Measurements from ENCODE around the gene TENM4.

TENM4 gene

DNA sequence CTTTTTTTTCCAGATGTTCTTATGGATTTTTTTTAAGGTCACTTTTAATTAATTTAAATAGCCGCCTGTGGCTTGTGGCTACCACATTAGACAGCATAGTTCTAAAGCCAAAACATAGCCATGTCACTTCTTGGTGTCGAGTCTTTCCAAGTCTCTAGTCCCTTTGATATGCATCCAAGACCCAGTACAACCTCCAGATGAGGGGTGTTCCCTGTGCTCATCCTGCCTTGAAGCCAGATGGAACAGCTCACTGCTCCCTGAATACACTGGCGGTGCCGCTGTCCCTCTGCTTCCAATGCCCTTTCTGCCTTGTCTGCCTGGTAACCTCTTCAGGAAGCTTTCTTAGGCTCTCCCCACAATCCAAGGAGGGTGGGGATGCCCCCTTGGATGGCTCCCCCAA lies 338.0 kb downstream of the TENM4 start:
- no peaks in the 10 kb centered on the region for H3K4me1 ChIP-seq (ENCODE audit: control insufficient read depth, insufficient read depth, low read length)
- no peaks in the 10 kb centered on the region for H3K36me3 ChIP-seq (ENCODE audit: control insufficient read depth, insufficient read depth, low read length)
- no peak overlapping the region for H3K9ac ChIP-seq (ENCODE audit: low read length)
- no peak overlapping the region for H3K4me3 ChIP-seq (ENCODE audit: low read length)
- H3K9me3 ChIP-seq (ENCODE audit: control insufficient read depth, low read length): no peaks in the 10 kb centered on the region
- H3K27me3 ChIP-seq (ENCODE audit: control insufficient read depth, insufficient read depth, low read length): no peaks in the 10 kb centered on the region

DNA sequence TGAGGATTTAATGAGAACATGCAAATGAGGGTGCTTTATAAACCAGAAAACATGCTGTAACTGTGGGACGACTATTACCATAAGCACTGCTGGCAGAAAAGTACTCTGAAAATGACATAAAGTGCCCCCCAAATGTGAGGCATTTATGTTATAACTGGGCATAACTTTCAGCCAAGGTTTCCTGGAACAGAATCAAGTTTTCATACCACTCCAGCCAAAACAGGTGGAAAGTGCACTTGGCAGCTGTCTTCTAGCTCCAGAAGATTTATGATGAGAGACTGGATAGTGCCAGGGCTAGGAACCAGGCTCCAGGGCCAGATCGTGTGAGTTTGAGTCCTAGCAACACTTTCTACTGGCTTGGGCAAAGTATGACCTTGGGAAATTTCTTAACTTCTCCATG lies 339.2 kb downstream of the TENM4 start:
- H3K4me1 ChIP-seq (ENCODE audit: control insufficient read depth, insufficient read depth, low read length): no peaks in the 10 kb centered on the region
- no peaks in the 10 kb centered on the region for H3K9me3 ChIP-seq (ENCODE audit: control insufficient read depth, low read length)
- H3K4me3 ChIP-seq (ENCODE audit: low read length): no peak overlapping the region
- H3K9ac ChIP-seq (ENCODE audit: low read length): no peak overlapping the region
- H3K27me3 ChIP-seq (ENCODE audit: control insufficient read depth, insufficient read depth, low read length): no peaks in the 10 kb centered on the region
- no peaks in the 10 kb centered on the region for H3K36me3 ChIP-seq (ENCODE audit: control insufficient read depth, insufficient read depth, low read length)

DNA sequence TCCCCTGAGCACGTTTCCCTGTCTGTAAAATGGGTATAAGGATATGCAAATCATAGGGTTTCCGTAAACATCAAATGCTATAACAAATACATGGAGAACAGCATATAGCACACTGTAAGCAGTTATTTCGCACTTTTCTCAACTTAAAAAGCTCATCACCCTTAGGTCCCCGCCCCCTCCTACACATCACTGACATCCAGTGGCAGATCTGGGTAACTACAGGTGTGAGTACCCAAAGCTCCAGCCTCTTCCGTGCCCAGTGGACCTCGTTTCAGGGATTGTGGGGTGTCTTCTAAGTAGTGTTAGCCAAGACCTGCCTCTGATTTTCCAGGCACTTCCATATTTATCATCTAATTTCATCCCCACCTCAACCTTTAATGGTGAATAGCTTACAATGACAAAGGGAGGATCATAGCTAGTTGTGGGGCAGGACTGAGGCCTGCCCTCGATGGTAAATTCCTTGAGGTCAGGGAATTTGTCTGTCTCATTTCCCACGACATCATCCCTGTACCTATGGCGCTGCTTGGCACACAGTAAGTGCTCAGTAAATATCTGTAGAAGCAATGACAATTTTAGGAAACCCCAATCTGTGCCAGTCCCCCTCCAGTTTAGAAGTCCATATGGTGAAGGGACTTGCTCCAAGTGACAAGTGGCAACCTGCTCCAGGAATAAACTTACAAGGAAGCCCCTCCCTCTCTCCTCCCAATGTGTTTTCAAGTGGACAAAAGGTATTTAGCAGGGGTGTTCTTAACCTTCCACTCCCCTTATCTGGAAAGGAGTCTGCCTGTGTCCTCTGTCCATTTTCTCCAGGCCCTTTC lies 340.5 kb downstream of the TENM4 start:
- H3K36me3 ChIP-seq (ENCODE audit: control insufficient read depth, insufficient read depth, low read length): no peaks in the 10 kb centered on the region
- no peaks in the 10 kb centered on the region for H3K9me3 ChIP-seq (ENCODE audit: control insufficient read depth, low read length)
- no peaks in the 10 kb centered on the region for H3K4me1 ChIP-seq (ENCODE audit: control insufficient read depth, insufficient read depth, low read length)
- H3K4me3 ChIP-seq (ENCODE audit: low read length): no peak overlapping the region
- H3K9ac ChIP-seq (ENCODE audit: low read length): no peak overlapping the region
- no peaks in the 10 kb centered on the region for H3K27me3 ChIP-seq (ENCODE audit: control insufficient read depth, insufficient read depth, low read length)

- H3K9me3 ChIP-seq (ENCODE audit: control insufficient read depth, low read length): no peaks in the 10 kb centered on the region
- no peak overlapping the region for H3K4me3 ChIP-seq (ENCODE audit: low read length)
Observed at GRCh38 chr11:79098146-79098545, 342.7 kb downstream of the TENM4 start.

GRCh38 chr11:79097246-79097875 lies 343.5 kb downstream of the TENM4 start:
- no peaks in the 10 kb centered on the region for H3K36me3 ChIP-seq (ENCODE audit: control insufficient read depth, insufficient read depth, low read length)
- no peaks in the 10 kb centered on the region for H3K27me3 ChIP-seq (ENCODE audit: control insufficient read depth, insufficient read depth, low read length)
- H3K4me3 ChIP-seq (ENCODE audit: low read length): no peak overlapping the region
- H3K4me1 ChIP-seq (ENCODE audit: control insufficient read depth, insufficient read depth, low read length): no peaks in the 10 kb centered on the region
- no peak overlapping the region for H3K9ac ChIP-seq (ENCODE audit: low read length)
- no peaks in the 10 kb centered on the region for H3K9me3 ChIP-seq (ENCODE audit: control insufficient read depth, low read length)

More at GRCh38 chr11:79098146-79098545, 342.7 kb downstream of the TENM4 start:
- H3K36me3 ChIP-seq (ENCODE audit: control insufficient read depth, insufficient read depth, low read length): no peaks in the 10 kb centered on the region
- no peak overlapping the region for H3K9ac ChIP-seq (ENCODE audit: low read length)
- no peaks in the 10 kb centered on the region for H3K4me1 ChIP-seq (ENCODE audit: control insufficient read depth, insufficient read depth, low read length)
- no peaks in the 10 kb centered on the region for H3K27me3 ChIP-seq (ENCODE audit: control insufficient read depth, insufficient read depth, low read length)

DNA sequence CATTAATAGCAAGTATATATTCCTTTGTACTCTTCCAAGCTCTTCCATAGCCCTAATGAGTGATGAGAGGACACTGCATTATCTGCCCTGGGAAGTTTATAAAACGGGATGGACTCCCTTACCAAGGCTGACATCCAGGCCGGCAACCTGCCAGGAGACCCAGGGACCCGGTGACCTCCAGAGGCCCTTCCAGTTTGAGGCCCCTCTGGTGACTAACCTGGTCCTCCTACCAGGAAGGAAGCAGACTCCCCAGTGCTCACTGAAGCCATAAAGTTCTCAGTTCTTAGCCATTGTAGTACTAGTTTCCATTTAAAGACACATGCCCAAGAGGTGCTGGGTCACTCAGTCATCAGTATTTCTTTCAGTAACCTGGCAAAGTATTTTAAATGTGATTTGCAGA lies 345.4 kb downstream of the TENM4 start:
- H3K4me1 ChIP-seq (ENCODE audit: control insufficient read depth, insufficient read depth, low read length): no peaks in the 10 kb centered on the region
- no peak overlapping the region for H3K4me3 ChIP-seq (ENCODE audit: low read length)
- H3K27me3 ChIP-seq (ENCODE audit: control insufficient read depth, insufficient read depth, low read length): no peaks in the 10 kb centered on the region
- H3K9me3 ChIP-seq (ENCODE audit: control insufficient read depth, low read length): no peaks in the 10 kb centered on the region
- H3K9ac ChIP-seq (ENCODE audit: low read length): no peak overlapping the region
- H3K36me3 ChIP-seq (ENCODE audit: control insufficient read depth, insufficient read depth, low read length): no peaks in the 10 kb centered on the region

GRCh38 chr11:79094616-79095015 lies 346.2 kb downstream of the TENM4 start:
- H3K9ac ChIP-seq (ENCODE audit: low read length): no peak overlapping the region
- no peaks in the 10 kb centered on the region for H3K36me3 ChIP-seq (ENCODE audit: control insufficient read depth, insufficient read depth, low read length)
- H3K4me1 ChIP-seq (ENCODE audit: control insufficient read depth, insufficient read depth, low read length): no peaks in the 10 kb centered on the region
- H3K4me3 ChIP-seq (ENCODE audit: low read length): no peak overlapping the region
- no peaks in the 10 kb centered on the region for H3K9me3 ChIP-seq (ENCODE audit: control insufficient read depth, low read length)
- H3K27me3 ChIP-seq (ENCODE audit: control insufficient read depth, insufficient read depth, low read length): no peaks in the 10 kb centered on the region

DNA sequence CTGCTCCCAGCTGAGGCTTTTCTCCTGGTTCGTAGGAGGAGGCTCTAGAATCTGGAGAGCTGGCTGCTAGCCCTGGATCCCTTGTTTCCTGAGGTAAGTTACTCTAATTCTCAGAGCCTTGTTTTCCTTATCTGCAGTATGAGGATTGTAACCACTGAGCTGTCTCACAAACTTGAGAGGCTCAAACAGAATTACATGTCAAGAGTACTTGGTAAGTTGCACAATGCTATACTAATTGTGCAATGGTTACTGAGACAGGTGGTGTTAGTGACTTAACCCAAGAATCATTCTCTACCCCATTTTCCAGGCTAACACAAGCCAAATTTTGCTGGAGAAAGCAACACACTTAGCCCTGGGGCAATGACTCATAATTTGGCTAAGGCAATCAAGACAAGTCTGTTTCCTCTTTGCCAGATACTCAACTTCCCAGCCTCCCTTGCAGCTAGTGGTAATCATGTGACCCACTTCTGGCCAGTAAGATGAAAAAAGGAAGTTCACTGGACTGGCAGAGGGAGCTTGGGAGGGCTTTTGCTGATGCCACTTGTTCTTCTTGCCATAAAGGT lies 348.0 kb downstream of the TENM4 start:
- no peaks in the 10 kb centered on the region for H3K4me1 ChIP-seq (ENCODE audit: control insufficient read depth, insufficient read depth, low read length)

GRCh38 chr11:79090191-79090705 lies 350.6 kb downstream of the TENM4 start:
- Histone ChIP-seq H3K27me3 (ENCODE audit: control insufficient read depth, insufficient read depth, low read length) (no peaks in the 10 kb centered on the region), H3K4me1 (ENCODE audit: control insufficient read depth, insufficient read depth, low read length) (no peaks in the 10 kb centered on the region), H3K36me3 (ENCODE audit: control insufficient read depth, insufficient read depth, low read length) (no peaks in the 10 kb centered on the region), H3K9me3 (ENCODE audit: control insufficient read depth, low read length) (no peaks in the 10 kb centered on the region), H3K4me3 (ENCODE audit: low read length) (no peak overlapping the region), H3K9ac (ENCODE audit: low read length) (no peak overlapping the region)

More for the DNA sequence above, 348.0 kb downstream of the TENM4 start:
- Histone ChIP-seq H3K4me3 (ENCODE audit: low read length) (no peak overlapping the region), H3K27me3 (ENCODE audit: control insufficient read depth, insufficient read depth, low read length) (no peaks in the 10 kb centered on the region), H3K9me3 (ENCODE audit: control insufficient read depth, low read length) (no peaks in the 10 kb centered on the region), H3K9ac (ENCODE audit: low read length) (no peak overlapping the region), H3K36me3 (ENCODE audit: control insufficient read depth, insufficient read depth, low read length) (no peaks in the 10 kb centered on the region)

DNA sequence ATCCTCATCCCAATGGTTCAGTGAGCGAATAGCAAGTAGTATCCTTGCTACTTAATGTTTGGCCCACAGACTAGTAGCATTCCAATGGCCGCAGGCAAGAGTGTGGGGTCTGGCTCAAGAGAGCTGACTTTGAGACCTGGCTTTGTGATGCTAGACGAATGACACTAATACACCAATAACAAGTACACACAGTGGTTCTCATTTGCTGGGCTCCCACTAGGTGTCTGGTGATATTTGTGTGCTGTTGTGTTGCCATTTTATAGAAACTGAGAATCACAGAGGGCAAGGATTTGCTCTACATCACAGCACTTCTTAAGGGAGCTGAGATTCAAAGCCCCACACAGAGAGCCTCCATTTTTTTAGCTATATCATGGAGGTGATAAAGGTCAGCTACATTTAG lies 351.2 kb downstream of the TENM4 start:
- Histone ChIP-seq H3K27me3 (ENCODE audit: control insufficient read depth, insufficient read depth, low read length) (no peaks in the 10 kb centered on the region), H3K36me3 (ENCODE audit: control insufficient read depth, insufficient read depth, low read length) (no peaks in the 10 kb centered on the region), H3K9me3 (ENCODE audit: control insufficient read depth, low read length) (no peaks in the 10 kb centered on the region), H3K9ac (ENCODE audit: low read length) (no peak overlapping the region), H3K4me1 (ENCODE audit: control insufficient read depth, insufficient read depth, low read length) (no peaks in the 10 kb centered on the region), H3K4me3 (ENCODE audit: low read length) (no peak overlapping the region)

DNA sequence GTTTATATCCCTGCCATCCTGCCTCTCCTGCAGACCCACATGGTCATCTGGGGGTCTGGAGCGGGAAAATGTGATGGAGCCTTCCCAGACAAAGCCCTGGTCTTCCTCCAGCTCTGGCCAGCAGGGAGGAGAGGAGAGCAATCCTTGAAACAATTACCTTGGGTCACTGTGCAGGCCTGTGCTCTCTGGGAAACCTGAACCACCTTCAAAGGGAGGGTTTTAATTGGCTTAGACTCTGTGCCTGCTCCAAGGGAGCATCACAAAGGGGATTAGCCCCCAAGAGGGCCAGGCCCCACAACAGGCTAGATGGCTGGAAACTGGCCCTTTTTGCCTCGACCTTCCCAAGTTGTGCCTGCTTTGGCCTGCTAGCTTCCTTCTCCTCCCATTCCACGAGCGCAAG lies 351.9 kb downstream of the TENM4 start:
- Histone ChIP-seq H3K9me3 (ENCODE audit: control insufficient read depth, low read length) (no peaks in the 10 kb centered on the region), H3K4me1 (ENCODE audit: control insufficient read depth, insufficient read depth, low read length) (no peaks in the 10 kb centered on the region), H3K4me3 (ENCODE audit: low read length) (no peak overlapping the region), H3K36me3 (ENCODE audit: control insufficient read depth, insufficient read depth, low read length) (no peaks in the 10 kb centered on the region), H3K27me3 (ENCODE audit: control insufficient read depth, insufficient read depth, low read length) (no peaks in the 10 kb centered on the region), H3K9ac (ENCODE audit: low read length) (no peak overlapping the region)

- Histone ChIP-seq H3K9me3 (ENCODE audit: control insufficient read depth, low read length) (no peaks in the 10 kb centered on the region), H3K9ac (ENCODE audit: low read length) (no peak overlapping the region), H3K36me3 (ENCODE audit: control insufficient read depth, insufficient read depth, low read length) (no peaks in the 10 kb centered on the region), H3K4me1 (ENCODE audit: control insufficient read depth, insufficient read depth, low read length) (no peaks in the 10 kb centered on the region), H3K4me3 (ENCODE audit: low read length) (no peak overlapping the region), H3K27me3 (ENCODE audit: control insufficient read depth, insufficient read depth, low read length) (no peaks in the 10 kb centered on the region)
Observed at GRCh38 chr11:79087961-79088318, 352.9 kb downstream of the TENM4 start.

Measured in mucosa of stomach (tissue), 1 donor.